Measurements from ENCODE around the gene TTC32. TPM values are rescaled to one million over a fixed set of nuclear protein-coding genes. Genes with fewer than 3 reads are reported as not detected.
"Not testable (repeated sequence)": the region's sequence is repeated elsewhere in the genome, so short reads cannot be mapped to it uniquely, and the experiment has no call there.

Gene TTC32
- total RNA-seq, 2 donors from 2014 or later: 16.6 to 20.6 TPM

DNA sequence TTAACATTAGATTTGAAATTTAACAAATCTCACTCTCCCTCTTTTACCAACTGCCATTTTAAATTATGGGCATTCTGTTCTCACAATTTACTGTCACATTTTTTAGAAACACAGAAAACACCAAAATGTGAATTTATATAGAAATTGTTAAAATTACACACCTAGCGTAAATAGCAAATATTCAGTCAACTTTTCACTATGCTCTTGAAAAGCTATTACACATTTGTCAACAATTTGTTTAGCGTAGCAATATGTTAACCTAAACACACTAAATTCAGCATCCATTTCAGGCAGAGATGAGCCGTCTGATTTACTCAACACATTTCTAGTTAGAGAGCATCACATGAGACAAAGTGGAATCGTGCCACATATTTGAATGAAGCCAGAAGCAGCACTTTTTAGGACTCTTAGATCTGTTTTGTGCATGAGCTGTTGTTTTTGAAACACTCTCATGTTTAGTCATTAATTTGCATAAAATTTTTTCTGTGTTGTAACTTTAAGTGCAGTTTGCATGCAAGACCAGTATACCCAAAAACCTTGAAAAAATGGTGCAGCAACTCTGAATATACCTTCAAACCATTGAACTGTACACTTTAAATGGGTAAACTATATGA, 8.2 kb downstream of the TTC32 start:
- Histone ChIP-seq H3K4me3 (no peak overlapping the region), H3K27ac (no peak overlapping the region), H3K36me3 (no peaks in the 10 kb centered on the region), H3K9me3 (no peaks in the 10 kb centered on the region), H3K4me1 (replicated peaks) (peaks cover 15% of the 10 kb centered on the region), H3K27me3 (replicated peaks; ENCODE audit: insufficient read depth) (no peaks in the 10 kb centered on the region)
- intact Hi-C loops (cut with DNase I): no loop called here
- no peak for TF ChIP-seq POLR2AphosphoS5 (IDR thresholded peaks at IDR 0.05)
- no peak for TF ChIP-seq POLR2A (IDR thresholded peaks at IDR 0.05)
- TF ChIP-seq, protein P1, sequence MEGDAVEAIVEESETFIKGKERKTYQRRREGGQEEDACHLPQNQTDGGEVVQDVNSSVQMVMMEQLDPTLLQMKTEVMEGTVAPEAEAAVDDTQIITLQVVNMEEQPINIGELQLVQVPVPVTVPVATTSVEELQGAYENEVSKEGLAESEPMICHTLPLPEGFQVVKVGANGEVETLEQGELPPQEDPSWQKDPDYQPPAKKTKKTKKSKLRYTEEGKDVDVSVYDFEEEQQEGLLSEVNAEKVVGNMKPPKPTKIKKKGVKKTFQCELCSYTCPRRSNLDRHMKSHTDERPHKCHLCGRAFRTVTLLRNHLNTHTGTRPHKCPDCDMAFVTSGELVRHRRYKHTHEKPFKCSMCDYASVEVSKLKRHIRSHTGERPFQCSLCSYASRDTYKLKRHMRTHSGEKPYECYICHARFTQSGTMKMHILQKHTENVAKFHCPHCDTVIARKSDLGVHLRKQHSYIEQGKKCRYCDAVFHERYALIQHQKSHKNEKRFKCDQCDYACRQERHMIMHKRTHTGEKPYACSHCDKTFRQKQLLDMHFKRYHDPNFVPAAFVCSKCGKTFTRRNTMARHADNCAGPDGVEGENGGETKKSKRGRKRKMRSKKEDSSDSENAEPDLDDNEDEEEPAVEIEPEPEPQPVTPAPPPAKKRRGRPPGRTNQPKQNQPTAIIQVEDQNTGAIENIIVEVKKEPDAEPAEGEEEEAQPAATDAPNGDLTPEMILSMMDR (IDR thresholded peaks at IDR 0.05): no peak
- no peak for DNase-seq (ENCODE audit: low spot score)
- WGBS: 89% methylated on average over 4 of the region's 4 CpGs

DNA sequence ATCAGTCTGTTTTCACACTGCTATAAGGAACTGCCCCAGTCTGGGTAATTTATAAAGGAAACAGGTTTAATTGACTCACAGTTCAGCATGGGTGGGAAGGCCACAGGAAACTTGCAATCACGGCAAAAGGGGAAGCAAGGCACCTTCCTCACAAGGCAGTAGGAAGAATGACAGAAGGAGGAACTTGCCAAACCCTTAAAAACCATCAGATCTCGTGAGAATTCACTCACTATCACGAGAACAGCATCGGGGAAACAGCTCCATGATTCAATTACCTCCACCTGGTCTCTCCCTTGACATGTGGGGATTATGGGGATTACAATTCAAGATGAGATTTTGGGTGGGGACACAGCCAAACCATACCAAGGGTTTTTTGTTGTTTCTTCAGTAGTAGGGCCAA, 9.8 kb downstream of the TTC32 start:
- H3K27ac ChIP-seq; H3K4me3 ChIP-seq; intact Hi-C loops (cut with DNase I); H3K27me3 ChIP-seq (replicated peaks; ENCODE audit: insufficient read depth); H3K36me3 ChIP-seq; H3K4me1 ChIP-seq (replicated peaks); H3K9me3 ChIP-seq; DNase-seq (ENCODE audit: low spot score): not testable (repeated sequence)
- WGBS: 74% methylated on average over 4 of the region's 4 CpGs

DNA sequence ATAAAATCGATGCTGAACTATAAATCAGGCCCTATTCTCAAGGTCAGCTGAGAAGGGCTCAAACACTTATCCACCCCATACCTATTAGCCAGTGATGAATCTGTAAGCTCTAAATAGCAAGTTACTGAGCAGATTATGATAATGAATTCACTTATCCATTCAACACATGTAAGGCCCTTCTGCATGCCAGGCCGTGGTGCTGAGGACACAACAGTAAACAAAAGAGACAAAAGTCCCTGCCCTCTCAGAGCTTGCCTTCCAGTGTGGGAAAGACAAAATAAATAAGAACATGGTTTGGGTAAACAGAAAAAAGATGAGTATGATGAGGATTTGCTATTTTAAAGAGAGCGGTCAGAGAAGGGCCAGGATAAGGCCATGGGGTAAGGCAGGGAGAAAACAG, 11.7 kb downstream of the TTC32 start:
- no peak for TF ChIP-seq POLR2A (IDR thresholded peaks at IDR 0.05)
- H3K27ac ChIP-seq: peak overlapping the region in 1 of 2 donors; percentile 67
- no peaks in the 10 kb centered on the region for H3K36me3 ChIP-seq
- no peak overlapping the region for H3K4me3 ChIP-seq
- intact Hi-C loops (cut with DNase I): no loop called here
- DNase-seq (ENCODE audit: low spot score): no peak
- H3K4me1 ChIP-seq (replicated peaks): peaks cover 3% of the 10 kb centered on the region
- WGBS: 77% methylated on average over 3 of the region's 3 CpGs
- H3K27me3 ChIP-seq (replicated peaks; ENCODE audit: insufficient read depth): no peaks in the 10 kb centered on the region
- H3K9me3 ChIP-seq: no peaks in the 10 kb centered on the region

DNA sequence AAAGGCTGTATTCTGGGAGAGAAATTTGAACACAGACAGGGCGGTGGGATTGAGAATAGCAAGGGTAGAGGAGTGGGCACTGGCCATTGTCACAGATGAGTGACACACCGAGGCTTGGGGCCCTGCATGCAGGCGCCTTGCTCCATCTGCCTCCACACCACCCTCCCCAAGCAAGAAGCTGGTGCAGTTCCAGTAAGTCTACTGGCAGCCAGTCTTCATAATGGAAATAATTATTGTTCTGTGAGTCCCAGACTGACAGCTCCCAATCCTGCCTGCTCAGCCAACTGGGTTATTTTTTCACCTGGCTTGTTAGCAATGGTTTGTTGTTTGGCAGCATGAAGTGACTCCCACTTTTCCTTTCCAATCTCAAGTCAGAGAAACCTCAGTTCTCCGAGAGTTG, 13.0 kb downstream of the TTC32 start:
- WGBS: 92% methylated on average over 4 of the region's 4 CpGs
- Histone ChIP-seq H3K27me3 (replicated peaks; ENCODE audit: insufficient read depth) (no peaks in the 10 kb centered on the region), H3K36me3 (no peaks in the 10 kb centered on the region), H3K4me1 (replicated peaks) (peaks cover 3% of the 10 kb centered on the region), H3K27ac (peak overlapping the region; percentile 46 to 67), H3K4me3 (no peak overlapping the region), H3K9me3 (no peaks in the 10 kb centered on the region)
- TF ChIP-seq POLR2AphosphoS5 (IDR thresholded peaks at IDR 0.05) (no peak), POLR2A (IDR thresholded peaks at IDR 0.05) (no peak)
- TF ChIP-seq, protein P1 (IDR thresholded peaks at IDR 0.05): no peak
- intact Hi-C loops (cut with DNase I): no loop called here
- DNase-seq (ENCODE audit: low spot score): no peak

DNA sequence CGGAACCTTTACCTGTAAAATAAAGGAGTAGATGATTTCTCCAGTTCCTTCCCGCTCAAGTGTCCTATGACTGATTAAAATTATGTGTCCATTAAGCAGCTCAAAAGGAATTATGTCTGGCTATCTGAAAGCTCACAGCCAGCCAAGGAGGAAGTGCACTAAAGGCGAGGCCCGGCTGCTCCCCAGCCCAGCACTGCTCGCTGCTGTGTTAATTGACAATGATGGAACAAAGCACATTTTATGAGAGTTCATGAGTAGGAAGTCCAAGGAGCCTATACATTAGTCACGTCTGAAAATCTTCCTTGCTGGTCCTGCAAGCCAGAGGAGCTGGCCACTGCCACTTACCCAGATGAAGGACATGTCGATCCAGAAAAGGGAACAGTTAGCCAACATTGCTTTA, 14.3 kb downstream of the TTC32 start:
- peak; percentile 47 for TF ChIP-seq POLR2AphosphoS5 (IDR thresholded peaks at IDR 0.05)
- TF ChIP-seq, protein P1 (IDR thresholded peaks at IDR 0.05): no peak
- no peak overlapping the region for H3K4me3 ChIP-seq
- intact Hi-C loops (cut with DNase I): no loop called here
- H3K4me1 ChIP-seq (replicated peaks): peaks cover 3% of the 10 kb centered on the region
- H3K27ac ChIP-seq: peak overlapping the region; percentile 50 to 67
- no peaks in the 10 kb centered on the region for H3K27me3 ChIP-seq (replicated peaks; ENCODE audit: insufficient read depth)
- H3K9me3 ChIP-seq: no peaks in the 10 kb centered on the region
- no peaks in the 10 kb centered on the region for H3K36me3 ChIP-seq
- 37% methylated on average over 7 of the region's 7 CpGs for WGBS
- peak; percentile 48 for DNase-seq (ENCODE audit: low spot score)

DNA sequence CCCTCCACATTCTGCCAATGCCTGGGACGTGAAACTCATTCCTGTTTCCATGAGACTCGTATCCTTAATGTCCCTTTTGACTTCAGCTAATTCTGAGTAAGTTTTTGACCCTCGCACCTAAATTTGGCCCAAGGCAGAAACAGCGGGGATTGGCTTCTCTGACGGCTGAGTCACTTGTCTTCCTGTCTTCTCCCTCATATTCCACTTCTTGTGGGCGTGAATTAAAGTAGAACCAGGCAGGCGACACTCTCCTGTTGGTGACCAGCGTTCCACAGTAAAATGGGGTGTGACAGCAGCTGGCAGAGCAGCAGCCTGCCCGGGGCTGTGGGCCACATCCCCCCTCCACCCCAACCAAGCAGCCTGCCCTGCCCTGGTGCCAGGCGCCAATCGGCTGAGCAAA, 15.5 kb downstream of the TTC32 start:
- 79% methylated on average over 11 of the region's 11 CpGs for WGBS
- Histone ChIP-seq H3K4me1 (replicated peaks) (peaks cover 3% of the 10 kb centered on the region), H3K36me3 (no peaks in the 10 kb centered on the region), H3K4me3 (no peak overlapping the region), H3K27me3 (replicated peaks; ENCODE audit: insufficient read depth) (no peaks in the 10 kb centered on the region), H3K9me3 (no peaks in the 10 kb centered on the region), H3K27ac (peak overlapping the region in 1 of 2 donors; percentile 67)
- DNase-seq (ENCODE audit: low spot score): peak; percentile 4
- TF ChIP-seq POLR2AphosphoS5 (IDR thresholded peaks at IDR 0.05): no peak
- TF ChIP-seq POLR2A (IDR thresholded peaks at IDR 0.05): no peak
- TF ChIP-seq, protein P1 (IDR thresholded peaks at IDR 0.05): no peak
- intact Hi-C loops (cut with DNase I): no loop called here

All from prostate gland (tissue), 2 donors.